ENCODE measurements around the gene RNU6-9.

The RNU6-9 gene

GRCh38 chr19:870963-871401 lies 22.3 kb upstream of the RNU6-9 start (continued):
- TF ChIP-seq ZNF362 (tag by site-specific recombination; IDR thresholded peaks at IDR 0.05) (no peak), ZNF23 (tag by site-specific recombination; IDR thresholded peaks at IDR 0.05; ENCODE audit: borderline replicate concordance) (no peak), ZNF404 (tag by site-specific recombination; IDR thresholded peaks at IDR 0.05) (no peak), PRDM10 (tag by site-specific recombination; IDR thresholded peaks at IDR 0.05) (no peak), ZNF354C (tag by site-specific recombination; IDR thresholded peaks at IDR 0.05; ENCODE audit: borderline replicate concordance, low read depth) (no peak), ZNF221 (tag by site-specific recombination; IDR thresholded peaks at IDR 0.05; ENCODE audit: borderline replicate concordance) (no peak), ZNF157 (tag by site-specific recombination; IDR thresholded peaks at IDR 0.05) (no peak)

- ChIA-PET POLR2A (no interaction called here), CTCF (no interaction called here)
- Histone ChIP-seq H3K4me1 (ENCODE audit: control insufficient read depth, insufficient read depth, low read length) (no peaks in the 10 kb centered on the region; the same call in 1 of the 2 replicates), H3K36me3 (ENCODE audit: control insufficient read depth in 2 of 2, insufficient read depth in 1 of 2, low read length in 2 of 2) (peaks cover 7 to 64% of the 10 kb centered on the region in 2 experiments; a peak in 2 of 3 replicates), H3K27ac (ENCODE audit: extremely low read depth, low read depth, low read length) (no peak overlapping the region), H3K4me3 (ENCODE audit: low read depth, low read length) (no peak overlapping the region), H3K9me3 (ENCODE audit: control insufficient read depth, insufficient read depth, low read depth, low read length) (no peaks in the 10 kb centered on the region)
- TF ChIP-seq PBX3 (CRISPR knock-in tag; IDR thresholded peaks at IDR 0.05) (no peak), ZBTB7A (tag by site-specific recombination; IDR thresholded peaks at IDR 0.05; ENCODE audit: low read depth) (peak; percentile 73; the same call in 1 of the 2 replicates), KLF10 (tag by site-specific recombination; IDR thresholded peaks at IDR 0.05) (no peak), ZNF121 (tag by site-specific recombination; IDR thresholded peaks at IDR 0.05) (no peak), ZNF561 (tag by site-specific recombination; IDR thresholded peaks at IDR 0.05; ENCODE audit: borderline replicate concordance) (no peak), ZNF394 (tag by site-specific recombination; IDR thresholded peaks at IDR 0.05; ENCODE audit: borderline replicate concordance) (no peak), KLF8 (tag by site-specific recombination; IDR thresholded peaks at IDR 0.05) (0 out of 2 replicates have a peak, but pooled peaks have one; percentile 36), GLI2 (tag by site-specific recombination; IDR thresholded peaks at IDR 0.05; ENCODE audit: borderline replicate concordance, low read depth) (no peak), ZNF518A (tag by site-specific recombination; conservative IDR thresholded peaks at IDR 0.05; ENCODE audit: low read depth) (no peak), ZBTB10 (tag by site-specific recombination; IDR thresholded peaks at IDR 0.05) (0 out of 2 replicates have a peak, but pooled peaks have one; percentile 31), ZNF843 (tag by site-specific recombination; IDR thresholded peaks at IDR 0.05) (no peak)
Observed at GRCh38 chr19:871446-872265, 21.6 kb upstream of the RNU6-9 start.
